AG09319 (cell line): ENCODE results near the gene MYO7A.

Experiments
- DNase-seq: peaks from one replicate; pipeline ENCODE4 v3.0.0-alpha.2; 2010; ENCODE audit warnings: low read depth; ENCODE audit errors: extremely low read depth
- TF ChIP-seq, protein P1 (sequence below): IDR thresholded peaks from 2 replicates; pipeline ENCODE4 v1.5.1; 2011; ENCODE audit warnings: low read depth, mild to moderate bottlenecking, inconsistent platforms, low read length, moderate library complexity

Gene MYO7A

DNA sequence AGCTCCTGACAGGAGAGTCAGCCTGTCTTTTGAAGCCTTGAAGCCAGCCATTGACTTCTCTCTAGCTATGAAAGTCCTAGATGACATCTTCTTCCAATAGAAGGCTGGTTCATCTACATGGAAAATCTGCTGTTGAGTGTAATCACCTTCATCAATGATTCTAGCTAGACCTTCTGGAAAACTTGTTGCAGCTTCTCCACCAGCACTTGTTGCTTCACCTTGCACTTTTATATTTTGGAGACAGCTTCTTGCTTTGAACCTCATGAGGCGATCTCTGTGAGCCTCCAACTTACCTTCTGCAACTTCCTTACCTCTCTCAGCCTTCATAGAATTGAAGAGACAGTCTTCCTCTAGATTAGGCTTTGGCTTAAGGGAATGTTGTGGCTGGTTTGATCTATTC lies 58.3 kb downstream of the MYO7A start:
- no peak for DNase-seq
- TF ChIP-seq, protein P1, sequence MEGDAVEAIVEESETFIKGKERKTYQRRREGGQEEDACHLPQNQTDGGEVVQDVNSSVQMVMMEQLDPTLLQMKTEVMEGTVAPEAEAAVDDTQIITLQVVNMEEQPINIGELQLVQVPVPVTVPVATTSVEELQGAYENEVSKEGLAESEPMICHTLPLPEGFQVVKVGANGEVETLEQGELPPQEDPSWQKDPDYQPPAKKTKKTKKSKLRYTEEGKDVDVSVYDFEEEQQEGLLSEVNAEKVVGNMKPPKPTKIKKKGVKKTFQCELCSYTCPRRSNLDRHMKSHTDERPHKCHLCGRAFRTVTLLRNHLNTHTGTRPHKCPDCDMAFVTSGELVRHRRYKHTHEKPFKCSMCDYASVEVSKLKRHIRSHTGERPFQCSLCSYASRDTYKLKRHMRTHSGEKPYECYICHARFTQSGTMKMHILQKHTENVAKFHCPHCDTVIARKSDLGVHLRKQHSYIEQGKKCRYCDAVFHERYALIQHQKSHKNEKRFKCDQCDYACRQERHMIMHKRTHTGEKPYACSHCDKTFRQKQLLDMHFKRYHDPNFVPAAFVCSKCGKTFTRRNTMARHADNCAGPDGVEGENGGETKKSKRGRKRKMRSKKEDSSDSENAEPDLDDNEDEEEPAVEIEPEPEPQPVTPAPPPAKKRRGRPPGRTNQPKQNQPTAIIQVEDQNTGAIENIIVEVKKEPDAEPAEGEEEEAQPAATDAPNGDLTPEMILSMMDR = no peak

DNA sequence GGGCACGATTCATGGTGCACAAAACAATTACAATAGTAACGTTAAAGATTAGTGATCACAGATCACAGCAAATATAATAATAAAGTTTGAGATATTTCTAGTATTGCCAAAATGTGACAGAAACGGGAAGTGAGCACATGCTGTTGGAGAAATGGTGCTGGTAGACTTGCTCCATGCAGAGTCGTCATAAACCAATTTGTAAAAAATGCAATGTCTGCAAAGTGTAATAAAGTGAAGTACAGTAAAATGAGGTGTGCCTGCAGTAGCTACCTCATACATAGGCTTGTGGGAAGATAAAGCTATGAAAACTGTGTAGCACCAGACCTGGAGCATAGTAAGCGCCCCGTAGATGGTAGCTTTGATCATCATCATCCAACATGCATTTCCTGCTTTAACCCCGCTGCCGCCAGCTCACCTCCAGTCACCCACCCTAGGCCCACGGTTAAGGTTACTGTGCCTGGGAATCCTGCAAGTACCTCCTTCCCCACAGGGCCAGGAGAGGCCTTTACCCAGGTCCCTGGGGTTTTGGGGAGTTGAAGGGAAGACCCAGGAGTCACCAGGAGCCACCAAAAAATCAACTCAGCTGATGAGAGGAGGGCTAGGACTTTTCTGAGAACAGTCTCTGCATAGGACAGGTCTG lies 59.2 kb downstream of the MYO7A start:
- DNase-seq = no peak
- TF ChIP-seq, protein P1 = no peak

GRCh38 chr11:77187776-77188632 lies 60.0 kb downstream of the MYO7A start:
- TF ChIP-seq, protein P1 = peak; percentile 93
- DNase-seq = peak; percentile 49

GRCh38 chr11:77188633-77189491 lies 60.8 kb downstream of the MYO7A start:
- TF ChIP-seq, protein P1 = no peak
- DNase-seq = no peak

GRCh38 chr11:77189588-77190210 lies 61.7 kb downstream of the MYO7A start:
- TF ChIP-seq, protein P1 = no peak
- no peak for DNase-seq

- TF ChIP-seq, protein P1 = no peak
- DNase-seq = no peak
These were observed 62.5 kb downstream of the MYO7A start for GRCh38 chr11:77190331-77191075.
